Measurements from ENCODE around the gene CCDC88C. TPM values are rescaled to one million over a fixed set of nuclear protein-coding genes. Genes with fewer than 3 reads are reported as not detected.
"Not testable (repeated sequence)": the region's sequence is repeated elsewhere in the genome, so short reads cannot be mapped to it uniquely, and the experiment has no call there.

Gene CCDC88C
- total and polyA plus RNA-seq, 12 donors, result 2.2 to 8.4 (median 4.9) TPM

DNA sequence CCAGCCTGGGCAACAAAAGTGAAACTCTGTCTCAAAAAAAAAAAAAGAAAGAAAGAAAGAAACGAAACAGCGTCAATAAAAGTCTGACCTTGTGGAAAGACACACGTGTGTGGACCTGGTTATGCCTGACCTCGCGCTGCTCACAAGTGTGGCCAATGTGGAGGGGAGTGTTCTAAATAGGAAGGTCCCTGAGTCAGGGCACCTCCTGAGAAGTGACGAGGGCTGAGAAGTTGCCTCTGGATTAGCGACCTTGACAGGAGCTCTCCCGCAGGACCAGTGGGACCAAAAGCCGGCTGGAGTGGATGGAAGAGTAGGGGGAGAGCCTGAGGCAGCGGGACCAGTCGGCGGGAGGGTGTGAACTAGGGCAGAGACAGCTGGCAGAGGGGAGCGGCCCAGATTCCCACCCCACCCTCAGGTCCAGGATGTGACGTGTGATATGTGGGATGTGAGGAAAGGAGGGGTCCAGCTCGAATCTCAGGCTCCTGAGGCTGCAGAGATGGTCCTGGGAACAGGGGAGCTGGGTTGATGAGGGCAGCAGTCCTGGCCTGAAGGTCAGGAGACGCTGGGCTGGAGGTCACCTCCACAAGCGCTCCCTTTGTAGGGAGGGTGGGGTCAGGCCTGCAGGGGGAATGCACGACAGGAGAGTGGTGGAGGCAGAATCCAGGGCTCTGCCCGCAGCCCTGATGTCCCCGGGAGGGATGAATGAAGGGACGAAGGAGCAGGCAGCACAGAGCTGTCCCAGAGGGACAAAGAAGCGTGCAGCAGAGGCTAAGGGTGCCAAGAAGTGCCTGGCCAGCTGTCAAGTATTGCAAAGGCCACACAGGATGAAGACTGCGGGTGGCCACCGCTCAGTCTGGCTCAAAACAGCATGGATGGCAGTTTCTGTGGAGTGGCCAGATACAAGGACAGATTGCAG, 148.3 kb downstream of the CCDC88C start:
- Histone ChIP-seq H3K27ac (peak overlapping the region in 2 of 10 donors; percentile 15 to 36), H3K27me3 (peaks cover 0 to 11% (median 0%) of the 10 kb centered on the region in 7 donors), H3K4me3 (peak overlapping the region in 8 of 10 donors; percentile 7 to 47 (median 32)), H3K36me3 (peaks cover 0 to 30% (median 0%) of the 10 kb centered on the region in 9 donors), H3K9me3 (no peaks in the 10 kb centered on the region), H3K4me1 (peaks cover 4 to 18% (median 12%) of the 10 kb centered on the region in 9 donors)
- intact Hi-C loops (cut with DNase I), result no loop called here
- TF ChIP-seq, protein P1, sequence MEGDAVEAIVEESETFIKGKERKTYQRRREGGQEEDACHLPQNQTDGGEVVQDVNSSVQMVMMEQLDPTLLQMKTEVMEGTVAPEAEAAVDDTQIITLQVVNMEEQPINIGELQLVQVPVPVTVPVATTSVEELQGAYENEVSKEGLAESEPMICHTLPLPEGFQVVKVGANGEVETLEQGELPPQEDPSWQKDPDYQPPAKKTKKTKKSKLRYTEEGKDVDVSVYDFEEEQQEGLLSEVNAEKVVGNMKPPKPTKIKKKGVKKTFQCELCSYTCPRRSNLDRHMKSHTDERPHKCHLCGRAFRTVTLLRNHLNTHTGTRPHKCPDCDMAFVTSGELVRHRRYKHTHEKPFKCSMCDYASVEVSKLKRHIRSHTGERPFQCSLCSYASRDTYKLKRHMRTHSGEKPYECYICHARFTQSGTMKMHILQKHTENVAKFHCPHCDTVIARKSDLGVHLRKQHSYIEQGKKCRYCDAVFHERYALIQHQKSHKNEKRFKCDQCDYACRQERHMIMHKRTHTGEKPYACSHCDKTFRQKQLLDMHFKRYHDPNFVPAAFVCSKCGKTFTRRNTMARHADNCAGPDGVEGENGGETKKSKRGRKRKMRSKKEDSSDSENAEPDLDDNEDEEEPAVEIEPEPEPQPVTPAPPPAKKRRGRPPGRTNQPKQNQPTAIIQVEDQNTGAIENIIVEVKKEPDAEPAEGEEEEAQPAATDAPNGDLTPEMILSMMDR (IDR thresholded peaks at IDR 0.05), result no peak
- ATAC-seq (peak; percentile 39 to 82 (median 62)), DNase-seq (peak in 1 of 2 donors; percentile 35)
- 46 to 54% methylated on average over 24 of the region's 24 CpGs for WGBS, 2 donors

DNA sequence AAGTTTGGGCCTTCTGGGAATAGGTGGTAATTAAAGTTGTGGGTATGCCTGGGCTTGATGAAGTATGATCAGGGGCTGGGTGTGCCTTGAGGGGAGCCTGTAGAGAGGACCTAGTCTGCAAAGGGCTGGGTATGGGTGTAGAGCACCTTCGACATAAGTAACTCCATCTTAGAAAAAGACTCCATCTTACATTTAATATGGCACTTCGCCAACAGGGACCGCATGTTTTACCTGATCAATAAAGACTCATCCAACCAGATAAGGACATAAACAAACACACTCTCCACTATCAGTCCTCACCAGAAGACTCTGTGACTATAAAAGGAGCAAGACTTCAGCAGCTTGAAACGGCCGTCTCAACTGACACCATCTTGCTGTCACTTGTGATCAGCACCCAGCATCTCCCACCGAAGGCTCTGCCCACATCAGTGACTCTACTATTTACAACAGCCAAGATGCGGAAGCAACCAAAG, 149.6 kb downstream of the CCDC88C start:
- H3K27me3 ChIP-seq, result peaks cover 0 to 24% (median 6%) of the 10 kb centered on the region in 7 donors
- intact Hi-C loops (cut with DNase I), result no loop called here
- no peak overlapping the region for H3K27ac ChIP-seq
- peaks cover 4 to 22% (median 12%) of the 10 kb centered on the region in 9 donors for H3K4me1 ChIP-seq
- H3K4me3 ChIP-seq, result no peak overlapping the region
- no peak for DNase-seq
- 92 to 94% methylated on average over 7 of the region's 7 CpGs for WGBS, 2 donors
- no peak for ATAC-seq
- TF ChIP-seq, protein P1 (IDR thresholded peaks at IDR 0.05), result no peak
- H3K9me3 ChIP-seq, result no peaks in the 10 kb centered on the region
- H3K36me3 ChIP-seq, result peaks cover 0 to 19% (median 0%) of the 10 kb centered on the region in 9 donors

DNA sequence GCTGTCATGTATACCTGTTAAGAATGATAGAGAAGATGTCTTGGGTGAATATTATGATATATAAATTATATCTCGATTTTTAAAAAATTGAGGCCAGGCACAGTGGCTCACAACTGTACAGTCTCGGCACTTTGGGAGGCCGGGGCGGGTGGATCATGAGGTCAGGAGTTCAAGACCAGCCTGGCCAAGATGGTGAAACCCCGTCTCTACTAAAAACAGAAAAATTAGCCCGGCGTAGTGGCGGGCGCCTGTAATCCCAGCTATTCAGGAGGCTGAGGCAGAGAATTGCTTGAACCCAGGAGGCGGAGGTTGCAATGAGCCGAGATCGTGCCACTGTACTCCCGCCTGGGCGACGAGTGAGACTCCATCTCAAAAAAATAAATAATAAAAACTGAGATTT, 151.3 kb downstream of the CCDC88C start:
- H3K36me3 ChIP-seq; H3K27ac ChIP-seq; DNase-seq; ATAC-seq; intact Hi-C loops (cut with DNase I); H3K4me3 ChIP-seq; H3K9me3 ChIP-seq: not testable (repeated sequence)
- H3K27me3 ChIP-seq, result peaks cover 0 to 24% (median 8%) of the 10 kb centered on the region in 7 donors
- 94 to 96% methylated on average over 15 of the region's 15 CpGs for WGBS, 2 donors
- H3K4me1 ChIP-seq, result peaks cover 4 to 22% (median 12%) of the 10 kb centered on the region in 9 donors

DNA sequence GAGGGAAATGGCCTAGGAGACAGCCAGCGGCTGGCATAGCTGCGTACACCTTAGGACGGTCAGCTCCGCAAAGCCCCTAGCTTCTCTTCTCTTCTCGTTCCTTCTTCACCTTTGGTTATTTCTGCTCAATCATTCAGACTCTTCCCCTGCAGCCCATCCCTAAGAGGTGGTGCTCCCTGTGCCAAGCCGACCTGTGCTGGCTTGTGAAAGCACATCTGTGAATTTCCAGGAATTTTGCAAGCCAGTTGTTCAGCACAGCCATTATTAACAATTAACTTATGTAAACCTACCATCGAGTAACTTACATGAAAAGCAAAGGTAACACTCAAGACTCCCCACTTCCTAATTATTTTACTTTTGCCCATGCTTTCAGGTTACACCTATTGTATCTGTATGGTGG, 152.2 kb downstream of the CCDC88C start:
- Histone ChIP-seq H3K9me3 (peaks cover 0 to 6% (median 0%) of the 10 kb centered on the region in 11 donors), H3K27ac (no peak overlapping the region), H3K36me3 (no peaks in the 10 kb centered on the region), H3K27me3 (peaks cover 0 to 24% (median 8%) of the 10 kb centered on the region in 7 donors), H3K4me1 (peaks cover 4 to 22% (median 12%) of the 10 kb centered on the region in 9 donors), H3K4me3 (no peak overlapping the region)
- DNase-seq, result no peak
- intact Hi-C loops (cut with DNase I), result no loop called here
- TF ChIP-seq, protein P1 (IDR thresholded peaks at IDR 0.05), result no peak
- WGBS, 2 donors, result 94 to 97% methylated on average over 7 of the region's 7 CpGs
- no peak for ATAC-seq

Measured in heart right ventricle (tissue), 16 donors.